Right lobe of liver (tissue), 6 donors: Measurements from ENCODE around the gene ZNF285. TPM values are rescaled to one million over a fixed set of nuclear protein-coding genes. Genes with fewer than 3 reads are reported as not detected.
A peak's percentile ranks its signal among the peaks of the same experiment; 100 is the strongest.

ENCODE experiments used
- ATAC-seq, 4 donors: fragments of 200-7000 bp; cut with Tn5 transposase; one replicate each; pipeline ENCODE4 v1.9.1; 2020; ENCODE audit warnings: mild to moderate bottlenecking in 4 of 4, moderate library complexity in 4 of 4
- DNase-seq, 3 donors: peaks; one replicate each; pipeline ENCODE4 v3.0.0-alpha.2; 2020
- H3K27ac ChIP-seq, 3 donors: fragments of 200-600 bp; one replicate each; pipeline ENCODE4 v1.8.0; 2022
- H3K27me3 ChIP-seq, 2 donors: fragments of 200-600 bp; one replicate each; pipeline ENCODE4 v1.8.0; 2022
- H3K36me3 ChIP-seq, 4 donors: fragments of 200-600 bp; sonication (generic) in 1 of 4; one replicate each; pipeline versions ENCODE4 v1.5.1 to v1.8.0; 2017 to 2022; ENCODE audit warnings: control low read depth in 1 of 4
- H3K4me1 ChIP-seq, 4 donors: fragments of 200-600 bp; sonication (generic) in 1 of 4; one replicate each; pipeline versions ENCODE4 v1.5.1 to v1.8.0; 2017 to 2022; ENCODE audit warnings: control low read depth in 1 of 4
- H3K4me3 ChIP-seq, 3 donors: fragments of 200-600 bp; one replicate each; pipeline ENCODE4 v1.8.0; 2022
- H3K9me3 ChIP-seq, 4 donors: fragments of 200-600 bp; sonication (generic) in 1 of 4; one replicate each; pipeline versions ENCODE4 v1.5.1 to v1.8.0; 2017 to 2022; ENCODE audit warnings: control low read depth in 1 of 4
- CTCF ChIP-seq, 4 donors: fragments of 200-600 bp in 3 of 4; fragments of 450-650 bp in 1 of 4; IDR thresholded peaks; one replicate each; pipeline versions ENCODE4 v1.5.1 to v1.8.0; 2016 to 2022; ENCODE audit warnings: antibody characterized with exemption in 4 of 4, mild to moderate bottlenecking in 2 of 4
- POLR2A ChIP-seq: fragments of 450-650 bp; IDR thresholded peaks from one replicate; pipeline ENCODE4 v1.6.1; 2017; ENCODE audit warnings: antibody characterized with exemption, mild to moderate bottlenecking
- WGBS: methylation state at CpG from one replicate; pipeline ENCODE4 v1.1.6; 2018; ENCODE audit warnings: low coverage, low lambda C conversion rate; ENCODE audit not compliant: insufficient coverage; ENCODE audit errors: missing lambda C conversion rate; 5-methylcytosine and 5-hydroxymethylcytosine counted together
- intact Hi-C, 2 donors: fragments of 100-400 bp; cut with DNase I; formaldehyde crosslinking; loops; one replicate each; pipeline versions ENCODE4 v1.11.2 to v1.14.1; 2022
- total RNA-seq, 6 experiments: library from RNA; depleted of rRNA in 2 of 6; stranded (reverse); fragments of >200 nt in 2 of 6; fragmentation: NEBNext Ultra II Directional in 3 of 6; extraction: Animal tissue kit (Norgen Biotek cat#: 25700) in 3 of 6; gene quantifications; one replicate each; pipeline versions ENCODE4 v1.1.0 to v1.2.4, GENCODE V29; 2016 to 2023
- donor health status: DM: no; HTN: yes; CAD: no.
- donor health status: DM: no; HTN: no; CAD: no.
- donor health status: DM: no; HTN: no; CAD: no.
- donor health status: DM: no; HTN: yes; CAD: no.
- donor health status: DM: no; HTN: yes; CAD: no.

Gene ZNF285
- total RNA-seq, 6 experiments from 2014 or later: 0.37 to 1.6 (median 0.90) TPM

- no peak for TF ChIP-seq POLR2A
- no peak for TF ChIP-seq CTCF (IDR thresholded peaks at IDR 0.05)
- H3K9me3 ChIP-seq: peaks cover 0 to under 1% (median 0%) of the 10 kb centered on the region in 4 donors
- intact Hi-C loops: no loop called here
- no peak overlapping the region for H3K4me3 ChIP-seq
- no peaks in the 10 kb centered on the region for H3K4me1 ChIP-seq
- 37% methylated on average over 2 of the region's 17 CpGs for WGBS
- no peaks in the 10 kb centered on the region for H3K27me3 ChIP-seq
- H3K27ac ChIP-seq: no peak overlapping the region
- DNase-seq (no peak), ATAC-seq (no peak)
- no peaks in the 10 kb centered on the region for H3K36me3 ChIP-seq
Observed at GRCh38 chr19:44367024-44367423, 34.4 kb downstream of the ZNF285 start.

GRCh38 chr19:44356383-44357111 lies 44.9 kb downstream of the ZNF285 start, which contains the start of gene ZNF112:
ZNF112 (minus strand) TSS chr19:44356680; CDS start chr19:44340539, 16,141 bp downstream.
- peak; percentile 88 to 96 (median 94) for DNase-seq
- intact Hi-C loops: no loop called here
- Histone ChIP-seq H3K36me3 (no peaks in the 10 kb centered on the region), H3K27me3 (no peaks in the 10 kb centered on the region), H3K9me3 (no peaks in the 10 kb centered on the region), H3K4me3 (peak within 1 kb of the TSS; percentile 36 to 66 (median 65)), H3K4me1 (peaks cover 0 to 6% (median 0%) of the 10 kb centered on the region in 4 donors), H3K27ac (no peak within 1 kb of the TSS)
- ATAC-seq: peak; percentile 100
- TF ChIP-seq CTCF (IDR thresholded peaks at IDR 0.05) (no peak), POLR2A (peak; percentile 46)
- 4% methylated on average over 29 of the region's 38 CpGs for WGBS

- peaks cover 0 to 19% (median 2%) of the 10 kb centered on the region in 4 donors for H3K9me3 ChIP-seq
- ATAC-seq (no peak), DNase-seq (no peak)
- 87% methylated on average over 4 of the region's 4 CpGs for WGBS
- no peaks in the 10 kb centered on the region for H3K27me3 ChIP-seq
- TF ChIP-seq CTCF (IDR thresholded peaks at IDR 0.05): no peak
- no peak for TF ChIP-seq POLR2A
- H3K27ac ChIP-seq: no peak overlapping the region
- peaks cover 0 to 1% (median 0%) of the 10 kb centered on the region in 4 donors for H3K36me3 ChIP-seq
- no peak overlapping the region for H3K4me3 ChIP-seq
- intact Hi-C loops: no loop called here
- no peaks in the 10 kb centered on the region for H3K4me1 ChIP-seq
Observed at GRCh38 chr19:44346556-44346955, 54.9 kb downstream of the ZNF285 start.

GRCh38 chr19:44345959-44346358 lies 55.4 kb downstream of the ZNF285 start:
- DNase-seq (no peak), ATAC-seq (no peak)
- TF ChIP-seq CTCF (IDR thresholded peaks at IDR 0.05) (no peak), POLR2A (no peak)
- intact Hi-C loops: no loop called here
- H3K4me3 ChIP-seq: no peak overlapping the region
- H3K9me3 ChIP-seq: peaks cover 0 to 17% (median under 1%) of the 10 kb centered on the region in 4 donors
- H3K4me1 ChIP-seq: no peaks in the 10 kb centered on the region
- H3K27ac ChIP-seq: no peak overlapping the region
- H3K27me3 ChIP-seq: no peaks in the 10 kb centered on the region
- 87% methylated on average over 3 of the region's 4 CpGs for WGBS
- peaks cover 0 to 1% (median 0%) of the 10 kb centered on the region in 4 donors for H3K36me3 ChIP-seq
